D341Med (cell line): ENCODE data around the gene RNF169.
"Not testable (repeated sequence)": the region's sequence is repeated elsewhere in the genome, so short reads cannot be mapped to it uniquely, and the experiment has no call there.

Experiments used
- DNase-seq: peaks from one replicate; pipeline ENCODE4 v3.0.0; 2012; ENCODE audit warnings: low spot score

The RNF169 gene

DNA sequence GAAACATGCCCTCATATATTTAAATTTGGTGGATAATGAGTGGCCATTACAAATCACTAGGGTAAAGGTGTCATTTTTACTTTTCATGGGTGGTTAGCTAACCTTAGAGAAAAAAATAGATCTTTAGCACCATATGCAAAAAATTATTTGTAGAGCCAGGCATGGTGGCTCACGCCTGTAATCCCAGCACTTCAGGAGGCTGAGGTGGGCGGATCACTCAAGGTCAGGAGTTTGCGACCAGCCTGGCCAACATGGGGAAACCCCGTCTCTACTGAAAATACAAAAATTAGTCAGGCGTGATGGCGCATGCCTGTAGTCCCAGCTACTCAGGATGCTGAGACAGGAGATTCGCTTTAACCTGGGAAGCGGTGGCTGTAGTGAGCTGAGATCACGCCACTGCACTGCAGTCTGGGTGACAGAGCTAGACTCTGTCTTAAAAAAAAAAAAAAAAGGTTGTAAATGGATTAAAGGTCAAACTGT, 19.6 kb downstream of the RNF169 start:
- not testable (repeated sequence) for DNase-seq

DNA sequence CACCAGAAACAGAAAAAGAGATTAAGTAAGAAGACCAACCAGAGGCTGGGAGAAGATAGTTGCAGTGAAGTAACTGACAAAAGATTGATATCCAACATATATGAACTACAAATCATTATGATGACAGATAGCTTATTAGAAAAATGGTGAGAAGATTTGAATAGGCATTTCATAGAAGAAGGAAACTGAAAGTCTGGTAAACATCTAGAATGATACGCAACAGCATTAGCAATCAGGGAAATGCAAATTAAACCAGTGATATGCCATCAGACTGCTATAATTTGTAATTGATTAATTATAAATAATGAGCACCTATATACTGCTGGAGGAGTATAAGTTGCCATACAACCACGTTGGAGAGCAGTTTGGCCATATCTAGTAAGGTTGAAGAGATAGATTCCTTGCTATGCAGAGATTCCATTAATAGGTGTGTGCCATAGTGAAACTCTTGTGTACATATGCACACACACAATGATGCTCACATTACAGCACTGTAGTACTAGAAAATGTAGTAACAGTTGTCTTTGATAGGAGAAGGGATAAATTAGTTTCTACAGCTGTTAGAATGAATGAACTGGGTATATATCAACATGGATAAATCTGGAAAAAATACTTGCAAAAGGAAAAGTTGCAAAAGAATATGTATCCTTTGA, 20.5 kb downstream of the RNF169 start:
- no peak for DNase-seq

DNA sequence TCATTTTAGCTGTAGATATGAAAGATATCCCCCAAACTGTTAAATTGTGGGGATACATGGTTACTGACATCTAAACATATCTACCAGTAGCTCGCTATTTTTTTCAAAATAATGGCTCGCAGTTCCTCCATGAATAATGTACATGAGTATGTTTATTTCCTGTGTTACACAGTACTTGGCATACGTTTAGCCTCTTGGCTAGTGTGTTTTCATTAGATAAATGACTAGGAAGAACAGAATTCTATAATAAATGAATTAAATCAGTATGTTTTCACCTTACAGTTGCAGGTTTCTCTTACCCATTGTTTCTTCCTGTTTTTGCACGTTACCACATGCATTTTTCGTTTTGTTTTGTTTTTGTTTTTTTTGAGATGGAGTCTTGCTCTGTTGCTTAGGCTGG, 21.8 kb downstream of the RNF169 start:
- no peak for DNase-seq

DNA sequence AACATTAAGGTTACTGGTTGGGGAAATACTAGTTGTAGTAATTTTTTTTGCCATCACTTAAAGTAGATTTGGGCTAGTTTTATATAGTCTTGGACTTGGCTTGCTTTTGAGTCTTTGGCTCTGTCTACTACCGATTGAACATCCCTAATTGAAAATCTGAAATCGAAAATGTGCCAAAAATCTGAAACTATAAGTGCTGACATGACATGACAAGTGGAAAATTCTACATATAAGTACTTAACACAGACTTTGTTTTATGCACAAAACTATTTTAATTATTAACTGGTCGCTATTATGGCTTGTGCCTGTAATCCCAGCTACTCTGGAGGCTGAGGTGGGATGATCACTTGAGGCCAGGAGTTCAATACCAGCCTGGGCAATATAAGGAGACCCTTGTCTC, 22.5 kb downstream of the RNF169 start:
- no peak for DNase-seq

DNA sequence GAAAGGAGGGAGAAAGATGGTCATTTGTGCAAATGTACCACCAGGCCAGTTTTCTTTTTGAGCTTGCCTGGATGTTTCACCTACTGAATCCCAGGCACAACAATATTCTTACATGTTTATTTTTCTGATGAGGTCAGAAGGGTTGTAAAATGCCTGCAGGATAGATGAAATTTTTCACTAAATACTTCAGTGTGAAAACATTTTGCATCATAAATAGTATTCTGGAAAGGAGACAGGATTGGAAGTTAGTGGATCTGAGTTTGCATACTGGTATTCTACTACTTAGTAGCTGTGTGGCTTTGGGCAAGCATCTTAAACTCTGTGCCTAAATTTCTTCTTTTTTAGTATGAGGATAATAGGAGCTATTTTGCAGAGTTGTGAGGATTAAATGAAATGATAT, 24.8 kb downstream of the RNF169 start:
- DNase-seq = no peak

DNA sequence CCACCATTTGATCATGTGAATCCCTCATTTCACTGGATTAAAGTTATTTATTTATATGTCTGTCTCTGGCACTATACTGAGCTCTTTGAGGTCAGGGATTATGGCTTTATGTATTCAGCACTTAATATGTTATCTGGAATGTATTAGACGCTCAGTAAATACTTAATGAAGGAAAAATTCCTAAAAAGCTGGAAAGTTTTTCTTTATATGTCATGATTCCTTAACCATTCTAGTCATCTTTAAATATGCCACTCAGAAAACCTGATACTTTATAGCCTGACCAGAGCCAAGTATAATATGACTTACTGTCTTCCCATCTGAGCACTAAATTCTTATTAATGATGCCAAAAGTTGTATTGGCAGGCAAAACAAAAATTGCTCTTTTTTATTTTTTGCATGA, 27.1 kb downstream of the RNF169 start:
- DNase-seq = no peak

DNA sequence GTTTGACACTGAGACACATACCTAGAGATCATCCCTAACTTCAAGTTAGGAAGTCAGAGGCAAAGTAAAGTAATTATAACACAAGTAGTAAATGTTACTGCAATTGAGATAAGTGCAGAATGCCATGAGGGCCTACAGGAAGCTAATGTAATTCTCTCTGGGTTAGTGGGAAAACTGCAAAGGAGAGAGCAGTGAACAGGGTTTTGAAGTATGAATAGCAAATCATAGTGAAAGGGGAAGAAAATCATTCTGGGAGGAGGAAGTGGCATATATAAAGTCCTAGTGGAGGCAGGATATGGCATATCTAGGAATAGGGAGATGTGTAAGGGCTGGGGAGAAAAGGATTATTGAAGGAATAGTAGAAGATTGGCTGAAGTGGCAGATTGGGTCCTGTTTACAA, 27.9 kb downstream of the RNF169 start:
- DNase-seq = no peak

DNA sequence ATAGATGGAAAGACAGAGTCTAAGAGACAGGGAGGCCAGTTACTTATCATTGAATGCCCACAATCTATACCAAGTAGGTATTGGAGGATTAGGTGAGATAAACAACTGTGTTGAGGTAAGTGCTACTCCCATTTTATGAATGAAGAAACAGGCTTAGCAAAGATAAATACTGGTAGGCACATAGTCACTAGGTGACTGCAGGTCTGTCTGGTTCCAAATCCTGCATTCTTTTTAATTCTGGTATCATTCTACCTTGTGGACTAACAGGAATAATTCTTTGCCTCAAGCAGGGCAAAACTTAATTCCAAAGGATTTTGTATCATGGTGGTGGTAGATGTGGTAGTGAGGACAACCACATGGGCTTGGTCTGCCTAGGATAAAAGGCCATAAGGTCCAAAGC, 28.4 kb downstream of the RNF169 start:
- no peak for DNase-seq

DNA sequence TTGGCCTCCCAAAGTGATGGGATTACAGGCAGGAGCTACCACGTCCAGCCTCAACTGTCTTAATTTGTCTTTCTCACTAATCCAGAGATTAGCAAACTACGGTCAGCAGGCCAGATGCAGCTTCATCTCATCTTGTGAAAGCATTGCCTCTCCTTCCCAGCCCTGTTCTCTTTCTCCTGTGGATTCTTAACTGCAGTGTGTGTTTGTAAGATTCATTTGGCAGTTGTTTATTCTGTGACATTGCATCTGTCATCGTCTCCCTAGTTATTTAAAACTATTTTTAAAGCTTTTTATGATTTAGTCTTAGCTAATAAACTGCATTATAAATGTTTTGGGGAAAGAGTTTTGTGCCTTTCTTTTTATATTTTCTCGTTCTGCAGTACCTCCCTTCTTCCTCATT, 29.2 kb downstream of the RNF169 start:
- no peak for DNase-seq

DNA sequence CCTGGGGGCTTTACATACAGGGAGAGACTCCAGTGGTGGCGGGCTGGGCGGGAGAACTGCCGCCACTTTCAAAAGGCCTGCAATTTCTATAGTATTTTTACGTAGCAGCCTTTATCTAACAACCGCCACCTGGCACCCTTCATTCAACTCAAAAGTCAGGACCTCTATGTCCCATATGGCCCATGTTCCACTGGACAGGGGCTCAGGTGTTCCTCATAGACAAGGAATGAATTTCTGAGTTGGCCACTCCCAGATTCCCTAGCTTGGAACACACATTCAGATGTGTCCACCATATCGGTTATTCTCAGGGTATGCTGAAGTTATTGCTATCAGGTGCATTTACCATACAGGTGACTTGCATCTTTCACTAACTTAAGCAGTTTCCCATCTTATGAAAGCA, 29.9 kb downstream of the RNF169 start:
- no peak for DNase-seq

DNA sequence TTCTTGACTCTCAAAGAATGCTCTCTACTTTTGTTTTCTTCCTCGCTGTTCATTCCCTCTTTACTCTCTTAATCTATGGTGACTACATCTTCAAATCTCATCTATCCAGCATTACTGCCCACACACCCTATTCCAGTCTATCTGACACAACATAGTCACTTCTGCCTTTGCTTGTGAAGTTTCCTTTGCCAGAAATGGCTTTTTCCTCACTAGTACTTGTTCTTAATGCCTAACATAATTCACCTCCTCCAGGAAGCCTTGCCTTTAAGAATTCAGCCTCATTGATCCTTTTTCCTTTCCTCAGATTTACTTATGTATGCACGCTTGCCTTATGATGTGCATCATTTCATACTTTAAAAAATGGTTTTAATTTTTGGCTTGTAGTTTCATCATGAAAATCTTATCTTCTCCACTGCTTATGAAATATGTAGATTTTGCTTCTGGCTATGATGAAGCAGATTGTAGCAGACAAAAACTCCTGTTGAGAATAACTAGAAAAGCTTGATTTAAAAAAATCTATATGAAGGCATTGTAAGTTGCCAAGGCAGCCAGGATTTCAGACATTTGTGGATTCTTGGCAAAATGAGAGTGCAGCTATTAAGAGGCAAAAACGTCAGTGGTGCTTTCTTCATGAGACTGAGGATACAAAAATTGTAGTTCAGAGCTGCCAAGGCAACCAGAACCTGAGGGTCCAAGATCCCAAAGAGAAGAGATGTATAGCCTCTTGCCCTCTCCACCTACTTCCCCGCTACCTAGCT, 31.8 kb downstream of the RNF169 start:
- DNase-seq = no peak

DNA sequence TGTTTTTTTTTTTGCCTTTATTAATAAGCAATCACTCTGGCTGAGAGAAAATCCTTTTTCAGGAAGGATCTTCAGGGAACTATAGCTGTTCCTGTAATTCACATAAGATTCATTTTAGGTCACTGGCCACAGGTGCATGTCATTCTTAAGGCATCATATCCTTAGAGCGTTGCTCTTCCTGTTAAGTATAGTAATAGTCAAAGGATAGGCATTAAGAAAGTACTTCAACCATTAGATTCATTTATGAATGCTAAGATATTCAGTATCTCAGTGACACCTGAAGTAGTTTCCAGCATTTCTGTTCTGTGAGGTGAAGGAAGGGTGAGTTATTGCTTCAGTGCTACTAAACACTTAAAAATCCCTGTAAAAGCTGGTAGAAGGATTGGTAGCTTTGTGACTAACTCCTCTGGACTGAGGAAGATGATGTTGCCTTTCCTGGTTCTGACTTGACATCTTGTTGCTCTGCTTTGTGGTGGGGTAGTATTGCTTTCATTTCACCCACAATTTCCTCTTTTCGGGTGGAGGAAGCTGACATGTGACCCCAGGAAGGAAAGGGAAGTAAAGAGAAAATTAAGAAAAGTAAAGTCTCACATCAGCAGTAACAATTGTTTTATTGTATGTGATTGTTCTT, 34.7 kb downstream of the RNF169 start:
- no peak for DNase-seq

DNA sequence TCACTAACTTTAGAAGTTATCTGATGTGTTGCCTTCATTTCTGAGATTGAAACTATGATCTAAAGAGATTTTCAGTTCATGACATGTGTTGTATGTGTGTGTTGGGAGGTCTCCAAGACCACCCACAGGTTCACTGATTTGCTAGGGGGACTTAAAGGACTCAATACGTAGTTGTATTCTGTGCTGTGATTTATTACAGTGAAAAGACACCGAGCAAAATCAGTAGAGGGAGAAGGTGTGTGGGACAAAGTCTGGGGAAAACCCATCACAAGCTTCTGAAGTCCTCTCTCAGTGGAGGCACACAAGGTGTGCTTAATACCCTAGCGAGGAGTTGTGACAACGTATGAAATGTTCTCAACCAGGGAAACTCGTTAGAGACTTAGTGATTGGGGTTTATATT, 35.6 kb downstream of the RNF169 start:
- no peak for DNase-seq

DNA sequence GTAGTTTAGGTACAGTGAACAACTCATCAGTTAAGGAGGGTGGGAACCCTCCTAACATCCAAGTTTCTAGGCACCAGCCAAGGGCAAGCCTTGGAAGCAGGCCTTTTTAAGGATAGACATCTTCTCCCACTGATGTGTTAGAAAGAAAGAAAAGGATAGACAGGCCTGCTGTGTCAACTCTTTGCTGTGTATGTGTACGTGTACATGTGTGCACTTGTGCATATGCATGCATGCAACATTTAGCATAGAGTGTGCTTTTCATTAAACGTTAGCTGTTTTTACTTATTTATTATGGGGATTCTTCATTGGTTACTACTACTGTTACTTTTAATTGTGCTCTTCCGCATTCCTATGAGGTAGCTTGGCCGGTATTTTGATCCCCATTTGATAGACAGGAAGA, 36.1 kb downstream of the RNF169 start:
- no peak for DNase-seq

DNA sequence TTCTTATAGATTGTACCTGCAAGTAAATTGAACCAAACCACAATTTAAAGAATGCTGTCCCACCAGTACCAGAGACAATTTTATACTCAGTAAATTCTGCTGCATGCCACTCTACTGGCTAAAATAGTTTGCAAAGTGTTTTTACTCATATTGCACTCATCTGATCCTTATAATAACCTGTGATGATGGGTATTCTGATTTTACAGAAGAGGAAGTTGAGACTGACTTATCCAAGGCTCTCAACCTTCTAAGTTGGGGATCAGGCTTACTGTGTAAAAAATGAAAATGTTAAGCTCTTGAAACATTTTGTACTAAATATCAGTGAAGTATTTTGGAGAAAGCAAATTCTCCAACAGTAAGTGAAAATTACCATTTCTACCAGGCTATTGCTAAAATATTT, 37.9 kb downstream of the RNF169 start:
- no peak for DNase-seq

DNA sequence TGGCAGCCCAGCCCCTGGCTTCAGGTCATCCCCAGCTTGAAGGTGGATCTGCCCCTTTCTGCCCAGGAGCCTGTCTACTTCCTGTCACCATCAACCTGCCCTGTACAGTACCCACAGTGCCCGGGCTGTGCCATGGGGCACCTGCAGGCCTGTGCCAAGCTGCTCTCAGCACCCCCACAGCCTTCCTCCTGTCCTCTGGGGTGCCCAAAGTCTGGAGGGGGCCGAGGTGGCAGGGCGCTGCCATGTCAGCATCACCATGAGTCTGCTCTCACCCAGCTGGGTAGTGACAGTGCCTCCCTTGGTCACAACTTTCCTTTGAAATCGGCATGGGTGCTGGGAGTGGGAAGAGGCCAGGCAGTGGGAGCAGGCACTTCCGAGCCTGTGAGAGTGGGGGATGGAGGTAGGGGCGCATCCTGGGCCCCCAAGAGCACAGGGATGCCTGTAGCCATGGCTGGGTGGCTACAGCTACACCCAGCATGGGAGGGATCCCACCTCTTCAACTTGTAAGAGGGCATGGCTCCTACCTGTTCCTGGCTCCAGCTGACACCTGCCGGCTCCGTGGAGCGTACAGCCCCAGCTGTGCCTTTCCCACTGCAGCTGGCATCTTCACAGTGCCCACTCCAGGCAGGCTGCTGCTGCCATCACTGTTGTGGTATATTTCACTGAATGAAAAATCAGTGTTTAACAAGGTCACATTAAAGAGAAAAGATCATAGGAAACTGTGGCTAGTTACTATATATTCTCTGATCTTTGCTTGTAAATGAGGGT, 42.9 kb downstream of the RNF169 start:
- DNase-seq = no peak

DNA sequence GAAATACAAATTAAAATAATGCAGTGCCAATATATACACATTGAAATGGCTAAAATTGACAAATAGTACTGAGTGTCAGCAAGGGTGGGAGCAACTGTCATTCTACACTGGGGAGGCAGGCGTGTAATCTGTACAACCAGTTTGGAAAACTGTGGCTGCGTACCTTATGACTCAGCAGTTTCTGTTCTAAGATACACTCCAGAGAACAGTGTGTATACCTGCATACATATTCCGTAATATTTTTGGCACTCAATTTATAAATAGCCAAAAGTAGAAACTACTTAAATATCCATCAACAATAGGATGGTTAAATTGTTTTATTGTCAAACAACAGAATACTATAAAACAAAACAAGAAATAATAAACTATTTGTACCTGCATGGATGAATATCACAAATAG, 57.6 kb downstream of the RNF169 start:
- DNase-seq = no peak

DNA sequence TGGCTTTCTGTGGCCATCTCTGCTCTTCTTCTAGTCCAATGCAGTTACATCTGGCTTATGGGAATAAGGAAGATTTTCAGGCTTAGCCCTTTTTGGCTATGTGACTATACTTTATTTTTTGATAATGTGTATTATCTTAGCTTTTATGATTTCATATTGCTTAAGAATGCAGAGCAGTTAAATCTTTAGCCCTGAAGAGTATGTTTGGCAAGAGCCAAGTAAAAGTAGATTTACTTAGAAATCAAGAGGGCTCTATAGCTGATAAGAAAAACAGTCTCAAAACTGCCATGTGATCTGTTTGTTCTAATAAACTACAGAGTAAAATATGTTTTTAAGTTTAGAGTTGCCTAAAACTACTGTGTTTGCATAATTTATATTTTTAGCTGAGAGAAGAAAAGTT, 61.2 kb downstream of the RNF169 start:
- no peak for DNase-seq

DNA sequence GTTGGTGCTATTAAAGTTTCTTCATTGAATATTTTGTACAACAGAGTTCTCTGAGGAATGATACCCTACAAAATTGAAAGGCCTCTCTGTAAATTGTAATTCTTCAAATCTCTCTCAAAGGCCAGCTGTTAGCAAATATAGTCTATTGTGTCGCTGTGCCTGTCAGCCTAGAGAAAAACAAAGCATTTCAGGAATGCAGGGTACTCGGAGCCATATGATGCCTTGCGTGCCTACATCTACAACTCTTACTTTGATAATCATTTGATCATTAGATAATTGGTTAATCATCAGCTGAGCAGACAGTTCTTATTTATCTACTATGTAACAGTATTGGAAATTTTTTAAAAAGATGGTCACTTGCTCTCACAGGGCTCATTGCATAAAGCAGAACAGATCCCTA, 67.3 kb downstream of the RNF169 start:
- DNase-seq = no peak

DNA sequence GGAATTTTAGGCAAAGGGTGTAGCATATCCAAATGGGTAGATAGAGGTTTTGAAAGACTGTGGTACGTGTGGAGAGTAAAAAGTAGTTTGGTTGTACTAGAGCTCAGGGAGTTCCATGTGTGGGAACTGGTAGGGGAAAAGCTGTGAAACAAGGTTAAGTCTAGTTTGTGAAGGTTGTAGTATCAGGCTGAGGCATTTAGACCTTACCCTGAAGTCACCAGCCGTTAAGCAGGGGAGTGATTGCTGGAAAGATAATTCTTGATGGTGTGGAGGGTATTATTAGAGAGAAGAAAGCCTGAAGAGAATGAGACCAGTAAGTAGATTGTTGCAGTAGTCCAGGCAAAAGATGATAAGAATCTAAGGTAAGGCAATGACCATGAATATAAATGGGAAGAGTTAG, 68.0 kb downstream of the RNF169 start:
- DNase-seq = no peak

DNA sequence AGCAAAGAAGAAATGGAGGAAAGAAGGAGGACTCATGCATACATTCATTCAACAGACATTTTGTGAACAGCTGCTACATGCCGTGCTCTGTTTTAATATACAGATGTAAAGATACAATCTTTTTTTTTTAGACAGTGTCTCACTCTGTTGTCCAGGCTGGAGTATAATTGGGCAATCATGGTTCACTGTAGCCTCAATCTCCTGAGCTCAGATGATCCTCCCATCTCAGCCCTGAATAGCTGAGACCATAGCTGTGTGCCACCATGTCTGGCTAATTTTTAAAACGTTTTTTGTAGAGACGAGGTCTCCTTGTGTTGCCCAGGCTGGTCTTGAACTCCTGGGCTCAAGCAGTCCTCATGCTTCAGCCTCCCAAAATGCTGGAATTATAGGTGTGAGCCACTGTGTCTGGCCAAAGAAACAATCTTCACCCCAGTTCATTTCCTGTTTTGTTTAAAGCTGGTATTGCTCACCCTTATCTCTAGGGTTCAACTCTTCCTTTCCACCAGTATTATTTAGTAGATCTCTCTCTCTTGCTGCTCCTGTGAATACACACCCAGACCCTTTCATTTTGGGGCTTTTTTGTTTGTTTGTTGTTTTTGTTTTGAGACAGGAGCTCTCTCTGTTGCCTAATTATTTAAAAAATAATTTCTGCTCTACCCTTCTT, 69.8 kb downstream of the RNF169 start:
- no peak for DNase-seq

DNA sequence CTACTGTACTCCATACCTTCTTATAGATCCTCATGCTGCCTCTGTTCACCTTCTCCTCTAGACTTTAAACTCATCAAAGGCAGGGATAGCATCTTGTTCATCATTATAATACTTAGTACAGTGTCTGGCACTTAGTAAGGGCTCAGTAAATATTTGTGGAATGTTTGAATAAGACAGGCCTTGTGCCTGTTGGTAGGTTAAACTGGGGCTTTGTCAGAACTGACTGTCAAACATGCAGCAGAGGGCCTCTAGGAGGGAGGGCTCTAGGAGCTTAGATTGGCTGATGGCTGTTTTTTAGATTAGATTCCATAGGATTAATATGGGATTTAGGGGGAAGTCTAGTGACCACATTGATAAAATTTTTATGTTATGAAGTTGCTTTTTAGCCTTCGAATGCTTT, 70.8 kb downstream of the RNF169 start:
- DNase-seq = peak; percentile 32
